Lower leg skin (tissue), 3 donors: ENCODE measurements around the gene TDRD9.

ENCODE experiments used
- POLR2A ChIP-seq, 2 donors: fragments of 450-650 bp; IDR thresholded peaks; one replicate each; pipeline ENCODE4 v1.6.1; 2016 to 2017; ENCODE audit warnings: antibody characterized with exemption in 2 of 2, mild to moderate bottlenecking in 1 of 2, moderate library complexity in 1 of 2
- TF ChIP-seq, protein P1 (sequence below), 3 donors: fragments of 450-650 bp; IDR thresholded peaks; one replicate each; pipeline ENCODE4 v1.5.1; 2016; ENCODE audit warnings: antibody characterized with exemption in 3 of 3, mild to moderate bottlenecking in 3 of 3, moderate library complexity in 2 of 3

DNA sequence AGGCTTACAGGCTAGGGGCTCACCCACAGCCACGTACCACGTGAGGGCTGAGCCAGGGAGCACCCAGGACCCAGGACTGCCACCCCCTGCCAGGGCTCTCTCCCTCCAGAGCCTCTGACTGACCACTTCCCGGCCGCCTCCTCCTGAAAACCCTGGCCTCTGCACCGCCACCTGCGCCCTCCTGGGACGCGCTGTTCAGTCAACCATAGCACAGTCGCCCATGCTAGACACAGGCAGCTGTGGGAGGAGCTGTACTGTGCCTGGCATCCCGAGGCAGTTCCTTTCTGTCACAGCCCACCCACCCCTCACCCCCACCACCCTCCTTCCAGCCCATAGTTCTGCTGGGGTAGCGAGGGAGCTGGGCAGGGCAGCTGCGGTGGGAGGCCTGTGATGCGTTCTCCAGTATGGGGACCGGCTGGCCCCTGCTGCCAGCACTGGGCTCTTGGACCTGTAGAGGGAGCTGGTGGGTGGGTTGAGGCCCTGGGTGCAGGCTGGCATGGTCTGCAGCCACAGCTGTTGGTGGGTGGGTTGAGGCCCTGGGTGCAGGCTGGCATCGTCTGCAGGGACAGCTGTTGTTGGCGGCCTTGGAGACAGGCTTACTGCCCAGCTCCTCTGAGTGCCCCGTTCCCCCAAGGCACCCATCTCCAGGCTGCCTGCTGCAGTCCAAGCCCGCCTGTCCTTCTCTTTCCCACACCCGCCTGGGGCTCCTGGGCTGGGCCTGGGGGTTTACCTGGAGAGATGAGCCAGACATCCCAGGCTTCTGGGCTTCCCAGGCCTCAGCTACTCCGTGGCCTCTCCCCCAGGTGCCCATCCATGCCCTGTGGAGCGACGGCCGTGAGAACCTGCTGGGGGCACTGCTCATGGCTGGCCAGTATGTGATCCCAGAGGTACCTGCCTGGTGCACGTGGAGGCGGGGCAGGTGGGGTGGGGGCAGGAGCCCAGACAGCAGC, 168.8 kb downstream of the TDRD9 start:
- TF ChIP-seq, protein P1, sequence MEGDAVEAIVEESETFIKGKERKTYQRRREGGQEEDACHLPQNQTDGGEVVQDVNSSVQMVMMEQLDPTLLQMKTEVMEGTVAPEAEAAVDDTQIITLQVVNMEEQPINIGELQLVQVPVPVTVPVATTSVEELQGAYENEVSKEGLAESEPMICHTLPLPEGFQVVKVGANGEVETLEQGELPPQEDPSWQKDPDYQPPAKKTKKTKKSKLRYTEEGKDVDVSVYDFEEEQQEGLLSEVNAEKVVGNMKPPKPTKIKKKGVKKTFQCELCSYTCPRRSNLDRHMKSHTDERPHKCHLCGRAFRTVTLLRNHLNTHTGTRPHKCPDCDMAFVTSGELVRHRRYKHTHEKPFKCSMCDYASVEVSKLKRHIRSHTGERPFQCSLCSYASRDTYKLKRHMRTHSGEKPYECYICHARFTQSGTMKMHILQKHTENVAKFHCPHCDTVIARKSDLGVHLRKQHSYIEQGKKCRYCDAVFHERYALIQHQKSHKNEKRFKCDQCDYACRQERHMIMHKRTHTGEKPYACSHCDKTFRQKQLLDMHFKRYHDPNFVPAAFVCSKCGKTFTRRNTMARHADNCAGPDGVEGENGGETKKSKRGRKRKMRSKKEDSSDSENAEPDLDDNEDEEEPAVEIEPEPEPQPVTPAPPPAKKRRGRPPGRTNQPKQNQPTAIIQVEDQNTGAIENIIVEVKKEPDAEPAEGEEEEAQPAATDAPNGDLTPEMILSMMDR (IDR thresholded peaks at IDR 0.05): no peak
- no peak for TF ChIP-seq POLR2A (IDR thresholded peaks at IDR 0.05)
